Activated CD8-positive, alpha-beta memory T cell treated with anti-CD3 and anti-CD28 coated beads, Interleukin-2, amount 10 ng/mL, durations not matched to agents 7 days and 5 days (primary cell): ENCODE data around the gene ABHD17A. TPM values are rescaled to one million over a fixed set of nuclear protein-coding genes. Genes with fewer than 3 reads are reported as not detected.
"Not testable (repeated sequence)": the region's sequence is repeated elsewhere in the genome, so short reads cannot be mapped to it uniquely, and the experiment has no call there.

Experiments
- ATAC-seq: fragments of 150-1000 bp; cut with Tn5 transposase; one replicate; pipeline ENCODE4 v1.10.0; 2021; ENCODE audit warnings: moderate library complexity
- CTCF ChIA-PET: fragments of 350-600 bp; sonication (Branson Sonifier 250); formaldehyde crosslinking; loops from one replicate; lab custom pipeline; 2021; ENCODE audit warnings: antibody characterized with exemption; lab: Charles Lee
- DNase-seq: peaks from one replicate; pipeline ENCODE4 v3.0.0-alpha.2; 2020
- H3K27ac Mint-ChIP-seq: one replicate; pipeline ENCODE4 v1.8.0; 2021; ENCODE audit warnings: mild to moderate bottlenecking, mixed read lengths
- H3K27me3 Mint-ChIP-seq: one replicate; pipeline ENCODE4 v1.8.0; 2021; ENCODE audit warnings: mixed read lengths
- H3K36me3 Mint-ChIP-seq: one replicate; pipeline ENCODE4 v1.8.0; 2021; ENCODE audit warnings: mild to moderate bottlenecking, mixed read lengths
- H3K4me1 Mint-ChIP-seq: one replicate; pipeline ENCODE4 v1.8.0; 2021; ENCODE audit warnings: mixed read lengths
- H3K4me3 Mint-ChIP-seq: one replicate; pipeline ENCODE4 v1.8.0; 2021; ENCODE audit warnings: mild to moderate bottlenecking, moderate library complexity, mixed read lengths
- H3K9me3 Mint-ChIP-seq: one replicate; pipeline ENCODE4 v1.8.0; 2022; ENCODE audit warnings: low read depth, mixed read lengths
- total RNA-seq, 2 experiments: library from RNA; stranded (reverse); gene quantifications; one replicate each; pipeline ENCODE4 v1.2.3, GENCODE V29; 2021

Gene ABHD17A
- total RNA-seq, 2 experiments from 2014 or later: 156 to 189 TPM

- no peaks in the 10 kb centered on the region for H3K27me3 Mint-ChIP-seq
- peak overlapping the region; percentile 90 for H3K4me3 Mint-ChIP-seq
- DNase-seq (peak; percentile 73), ATAC-seq (peak; percentile 20)
- no peaks in the 10 kb centered on the region for H3K9me3 Mint-ChIP-seq
- H3K27ac Mint-ChIP-seq: peak overlapping the region; percentile 98
- CTCF ChIA-PET: interaction anchor here (1.3 to 2.4 kb wide), 2 partner anchors 13 to 20 kb away, joined by 4 to 12 read pairs; no protein-coding TSS in a partner anchor
- H3K4me1 Mint-ChIP-seq: peaks cover 40% of the 10 kb centered on the region
- H3K36me3 Mint-ChIP-seq: peaks cover 18% of the 10 kb centered on the region
Observed at GRCh38 chr19:1884291-1884718, 991 bp downstream of the ABHD17A start.

- H3K27ac Mint-ChIP-seq: peak overlapping the region; percentile 98
- H3K4me3 Mint-ChIP-seq: peak overlapping the region; percentile 90
- CTCF ChIA-PET: interaction anchor here (2.4 kb wide), 1 partner anchor 13 kb away, joined by 12 read pairs; no protein-coding TSS in a partner anchor
- H3K4me1 Mint-ChIP-seq: peaks cover 40% of the 10 kb centered on the region
- no peaks in the 10 kb centered on the region for H3K27me3 Mint-ChIP-seq
- H3K36me3 Mint-ChIP-seq: peaks cover 18% of the 10 kb centered on the region
- DNase-seq: peak; percentile 57
- peak; percentile 10 for ATAC-seq
- no peaks in the 10 kb centered on the region for H3K9me3 Mint-ChIP-seq
Observed at GRCh38 chr19:1883784-1884183, 1.5 kb downstream of the ABHD17A start.

- peak; percentile 1 for ATAC-seq
- DNase-seq: no peak
- Mint-ChIP-seq H3K9me3 (no peaks in the 10 kb centered on the region), H3K4me1 (peaks cover 40% of the 10 kb centered on the region), H3K27ac (peak overlapping the region; percentile 98), H3K27me3 (no peaks in the 10 kb centered on the region), H3K36me3 (peaks cover 18% of the 10 kb centered on the region), H3K4me3 (peak overlapping the region; percentile 90)
- CTCF ChIA-PET: interaction anchor here (0.8 to 2.4 kb wide), 6 partner anchors 8 to 47 kb away, joined by 3 to 12 read pairs (median 6); no protein-coding TSS in a partner anchor
Observed at GRCh38 chr19:1882786-1883692, 2.3 kb downstream of the ABHD17A start.

GRCh38 chr19:1882089-1882785, 3.1 kb downstream of the ABHD17A start:
- DNase-seq: peak; percentile 92
- peak overlapping the region; percentile 98 for H3K27ac Mint-ChIP-seq
- no peaks in the 10 kb centered on the region for H3K9me3 Mint-ChIP-seq
- peaks cover 18% of the 10 kb centered on the region for H3K36me3 Mint-ChIP-seq
- peak; percentile 63 for ATAC-seq
- peaks cover 36% of the 10 kb centered on the region for H3K4me1 Mint-ChIP-seq
- H3K27me3 Mint-ChIP-seq: no peaks in the 10 kb centered on the region
- peak overlapping the region; percentile 90 for H3K4me3 Mint-ChIP-seq
- CTCF ChIA-PET: interaction anchor here (0.8 to 1.6 kb wide), 5 partner anchors 8 to 48 kb away, joined by 3 to 8 read pairs (median 3); no protein-coding TSS in a partner anchor

GRCh38 chr19:1881393-1882088, 3.8 kb downstream of the ABHD17A start:
- peaks cover 18% of the 10 kb centered on the region for H3K36me3 Mint-ChIP-seq
- peak overlapping the region; percentile 98 for H3K27ac Mint-ChIP-seq
- CTCF ChIA-PET: interaction anchor here (1.2 to 1.6 kb wide), 3 partner anchors 16 to 22 kb away, joined by 3 to 8 read pairs (median 8); no protein-coding TSS in a partner anchor
- H3K27me3 Mint-ChIP-seq, DNase-seq, ATAC-seq, H3K9me3 Mint-ChIP-seq: not testable (repeated sequence)
- H3K4me1 Mint-ChIP-seq: peaks cover 38% of the 10 kb centered on the region
- H3K4me3 Mint-ChIP-seq: peak overlapping the region; percentile 90

- Mint-ChIP-seq H3K9me3 (no peaks in the 10 kb centered on the region), H3K36me3 (peaks cover 18% of the 10 kb centered on the region)
- CTCF ChIA-PET: no interaction called here
Observed at GRCh38 chr19:1880611-1881392, 4.5 kb downstream of the ABHD17A start.

GRCh38 chr19:1879982-1880381, 5.3 kb downstream of the ABHD17A start:
- CTCF ChIA-PET, H3K27ac Mint-ChIP-seq, H3K4me3 Mint-ChIP-seq, ATAC-seq, DNase-seq, H3K27me3 Mint-ChIP-seq, H3K9me3 Mint-ChIP-seq: not testable (repeated sequence)
- peaks cover 20% of the 10 kb centered on the region for H3K36me3 Mint-ChIP-seq
- H3K4me1 Mint-ChIP-seq: peaks cover 37% of the 10 kb centered on the region

More at GRCh38 chr19:1880611-1881392, 4.5 kb downstream of the ABHD17A start:
- Mint-ChIP-seq H3K27me3 (no peaks in the 10 kb centered on the region), H3K4me3 (peak overlapping the region; percentile 50), H3K4me1 (peaks cover 41% of the 10 kb centered on the region), H3K27ac (peak overlapping the region; percentile 11)
- ATAC-seq (no peak), DNase-seq (no peak)

GRCh38 chr19:1878583-1878982, 6.7 kb downstream of the ABHD17A start:
- H3K4me3 Mint-ChIP-seq, ATAC-seq, H3K9me3 Mint-ChIP-seq, CTCF ChIA-PET, H3K27ac Mint-ChIP-seq, DNase-seq, H3K27me3 Mint-ChIP-seq: not testable (repeated sequence)
- Mint-ChIP-seq H3K36me3 (peaks cover 20% of the 10 kb centered on the region), H3K4me1 (peaks cover 44% of the 10 kb centered on the region)

- Mint-ChIP-seq H3K4me1 (peaks cover 33% of the 10 kb centered on the region), H3K36me3 (peaks cover 11% of the 10 kb centered on the region)
- not testable (repeated sequence) for H3K27me3 Mint-ChIP-seq, H3K4me3 Mint-ChIP-seq, H3K27ac Mint-ChIP-seq, H3K9me3 Mint-ChIP-seq, ATAC-seq, DNase-seq
- CTCF ChIA-PET: interaction anchor here (1.2 to 1.6 kb wide), 3 partner anchors 9 to 69 kb away, joined by 3 to 16 read pairs (median 6); no protein-coding TSS in a partner anchor
Observed at GRCh38 chr19:1877280-1877660, 8.0 kb downstream of the ABHD17A start.

GRCh38 chr19:1876496-1877279, 8.6 kb downstream of the ABHD17A start:
- Mint-ChIP-seq H3K27ac (peak overlapping the region; percentile 88), H3K4me1 (peaks cover 32% of the 10 kb centered on the region), H3K36me3 (peaks cover 11% of the 10 kb centered on the region), H3K4me3 (peak overlapping the region; percentile 99)
- CTCF ChIA-PET: interaction anchor here (0.8 to 2.9 kb wide), 7 partner anchors 8 to 69 kb away, joined by 3 to 27 read pairs (median 3); no protein-coding TSS in a partner anchor
- peak; percentile 6 for ATAC-seq
- not testable (repeated sequence) for DNase-seq, H3K9me3 Mint-ChIP-seq, H3K27me3 Mint-ChIP-seq
